NCI-H82 (cell line): Measurements from ENCODE around the gene PLA2G2A.
A peak's percentile ranks its signal among the peaks of the same experiment; 100 is the strongest.
"Not testable (repeated sequence)": the region's sequence is repeated elsewhere in the genome, so short reads cannot be mapped to it uniquely, and the experiment has no call there.

Experiments
- DNase-seq: peaks from one replicate; lab custom pipeline; 2025; lab: John Stamatoyannopoulos, UW

Gene PLA2G2A, protein sequence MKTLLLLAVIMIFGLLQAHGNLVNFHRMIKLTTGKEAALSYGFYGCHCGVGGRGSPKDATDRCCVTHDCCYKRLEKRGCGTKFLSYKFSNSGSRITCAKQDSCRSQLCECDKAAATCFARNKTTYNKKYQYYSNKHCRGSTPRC

DNA sequence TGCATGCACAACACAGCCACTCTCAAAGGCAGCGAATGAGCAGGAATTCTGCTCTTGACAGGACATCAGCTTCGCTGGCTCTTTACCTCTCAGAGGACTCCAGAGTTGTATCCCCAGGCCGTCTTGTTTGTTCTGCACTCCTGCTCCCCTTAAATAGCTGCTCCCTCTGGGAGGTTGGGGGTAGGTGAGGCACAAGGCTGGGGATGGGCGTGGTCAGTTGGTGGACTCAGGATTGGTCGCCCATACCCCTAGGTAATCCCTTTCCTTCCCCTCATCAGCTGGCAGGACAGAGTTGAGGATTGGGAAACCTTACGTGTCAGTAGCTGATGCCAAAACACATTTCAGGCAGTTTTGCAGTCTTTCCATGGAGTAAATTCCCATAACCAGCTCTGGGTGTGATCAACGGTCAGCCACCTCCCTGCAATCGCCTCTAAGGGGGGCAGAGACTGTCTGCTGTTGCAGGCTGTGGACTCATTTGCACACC is at the start of gene PLA2G2A:
PLA2G2A (minus strand) TSS at position 125 of the 484 bp plus-strand sequence. CDS start 845 bp downstream, outside the sequence.
- no peak for DNase-seq

DNA sequence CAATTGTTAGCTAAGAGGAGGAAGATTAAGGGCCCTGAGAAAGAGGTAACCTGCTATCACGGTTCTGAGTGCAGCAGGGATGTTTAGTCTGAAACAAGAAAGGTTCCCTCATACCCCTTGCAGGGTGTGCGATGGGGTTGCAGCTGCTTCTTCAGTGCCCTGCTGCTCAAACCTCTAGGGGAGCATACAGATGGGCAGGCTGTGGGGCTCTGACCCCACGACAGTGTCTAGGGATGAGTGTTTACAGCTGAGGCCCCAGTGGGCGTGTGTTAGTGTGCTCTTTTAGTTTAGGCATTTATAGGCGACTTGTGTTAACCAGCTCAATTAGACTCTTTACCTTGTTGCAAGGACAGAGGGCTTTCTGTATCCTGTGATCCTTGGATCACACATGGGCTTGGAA is 49.3 kb upstream of the PLA2G2A start:
- DNase-seq: no peak

DNA sequence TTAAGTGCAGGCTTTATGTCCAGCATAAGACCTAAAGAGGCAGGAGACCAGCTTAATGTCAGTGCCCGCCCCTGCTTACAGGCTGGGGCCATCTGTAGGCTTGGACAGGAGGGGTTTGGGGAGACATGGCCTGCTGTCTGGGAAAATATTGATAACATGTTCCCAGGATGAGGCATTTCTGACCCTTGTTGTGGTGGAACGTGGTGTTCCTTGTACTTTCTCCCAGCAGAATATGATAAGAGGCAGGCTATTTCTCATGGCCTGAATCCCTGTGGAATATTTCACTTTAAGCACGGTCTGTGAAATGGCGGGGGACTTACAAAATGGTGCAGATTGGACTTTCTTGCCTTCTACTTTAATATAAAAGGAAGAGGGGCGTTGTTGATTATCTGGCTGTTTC is 48.7 kb upstream of the PLA2G2A start:
- peak; percentile 34 for DNase-seq

DNA sequence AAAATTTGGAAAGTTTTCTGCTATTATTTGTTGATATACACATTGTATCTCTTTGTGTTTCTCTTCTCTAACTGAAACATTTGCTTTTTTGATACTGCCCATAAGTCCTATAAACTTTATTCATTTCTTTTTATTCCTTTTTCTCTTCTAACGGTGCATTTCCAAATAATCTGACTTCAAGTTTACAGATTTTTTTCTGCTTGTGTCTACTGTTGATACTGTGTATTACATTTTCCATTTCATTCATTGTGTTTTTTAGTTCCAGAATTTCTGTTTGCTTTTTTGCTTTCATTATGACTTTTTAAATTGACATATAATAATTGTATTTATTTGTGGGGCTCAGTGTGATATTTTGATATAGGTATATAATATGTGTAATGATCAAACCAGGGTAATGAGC is 38.3 kb upstream of the PLA2G2A start:
- DNase-seq: no peak

DNA sequence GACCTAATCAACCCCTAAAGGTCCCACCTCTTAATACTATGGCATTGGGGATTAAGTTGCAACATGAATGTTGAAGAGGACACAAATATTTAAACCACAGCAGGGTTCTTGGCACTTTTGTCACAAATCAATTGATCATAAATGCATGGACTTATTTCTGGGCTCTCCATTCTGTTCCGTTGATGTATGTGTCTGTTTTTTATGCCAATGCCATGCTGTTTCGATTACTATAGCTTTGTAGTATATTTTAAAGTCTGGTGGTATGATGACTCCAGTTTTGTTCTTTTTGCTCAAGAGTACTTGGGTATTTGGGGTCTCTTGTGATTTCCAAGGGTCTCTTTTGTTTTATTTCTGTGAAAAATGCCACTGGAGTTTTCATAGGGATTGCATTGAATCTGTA is 34.7 kb upstream of the PLA2G2A start:
- no peak for DNase-seq

DNA sequence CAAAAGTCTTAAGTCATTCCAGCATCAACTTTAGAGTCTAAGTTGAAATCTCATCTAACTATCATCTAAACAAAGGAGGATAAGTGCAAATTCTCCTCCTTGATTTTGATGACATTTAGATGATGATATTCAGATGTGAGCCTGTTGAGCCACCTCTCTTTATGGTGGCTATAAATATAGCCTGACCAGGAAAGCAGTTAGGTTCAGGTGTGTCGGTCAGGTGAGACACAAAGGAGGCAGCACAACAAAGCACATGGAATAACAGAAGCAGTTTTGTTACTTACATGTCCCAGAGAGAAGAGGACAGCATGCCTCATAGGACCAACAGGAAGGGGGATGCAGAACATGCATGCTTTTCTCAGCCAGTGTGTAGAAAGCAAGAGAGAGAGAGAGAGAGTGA is 30.6 kb upstream of the PLA2G2A start:
- no peak for DNase-seq

DNA sequence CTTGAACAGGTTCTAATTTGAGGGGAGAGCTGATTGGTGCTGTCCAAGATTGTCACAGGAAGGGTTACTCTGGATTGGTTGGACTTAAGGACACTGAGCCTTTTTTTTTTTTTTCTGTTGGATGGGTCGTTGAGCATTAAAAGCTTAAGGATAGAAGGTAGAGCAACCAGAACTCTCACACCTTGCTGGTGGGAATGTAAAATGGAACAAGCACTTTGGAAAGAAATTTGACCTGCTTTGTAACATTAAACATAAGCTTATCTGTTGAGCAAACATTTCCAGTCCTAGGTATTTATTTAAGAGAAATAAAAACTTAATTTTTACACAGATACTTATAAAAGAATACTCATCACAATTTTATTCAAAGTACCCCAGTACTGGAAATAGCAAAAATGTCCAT is 29.8 kb upstream of the PLA2G2A start:
- DNase-seq: no peak

DNA sequence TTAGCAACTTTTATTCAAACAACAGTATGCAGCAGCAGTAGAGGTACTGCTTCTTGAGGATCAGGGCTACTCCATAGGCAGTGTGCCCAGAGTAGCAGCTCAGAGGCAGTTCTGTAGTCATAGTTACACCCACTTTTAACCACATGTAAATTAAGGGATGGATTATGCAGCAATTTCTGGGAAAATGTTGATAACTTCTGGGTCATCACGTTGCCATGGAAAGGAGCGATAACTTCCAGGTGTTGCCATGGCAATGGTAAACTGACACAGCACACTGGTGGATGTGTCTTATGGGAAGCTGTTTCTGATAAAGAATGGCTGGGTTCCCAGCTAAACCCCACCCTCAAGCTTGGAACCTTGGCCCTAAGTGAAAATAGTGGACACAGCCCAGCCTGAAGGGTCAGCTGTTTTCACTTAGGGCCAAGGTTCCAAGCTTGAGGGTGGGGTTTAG is 29.0 kb upstream of the PLA2G2A start:
- DNase-seq: no peak

DNA sequence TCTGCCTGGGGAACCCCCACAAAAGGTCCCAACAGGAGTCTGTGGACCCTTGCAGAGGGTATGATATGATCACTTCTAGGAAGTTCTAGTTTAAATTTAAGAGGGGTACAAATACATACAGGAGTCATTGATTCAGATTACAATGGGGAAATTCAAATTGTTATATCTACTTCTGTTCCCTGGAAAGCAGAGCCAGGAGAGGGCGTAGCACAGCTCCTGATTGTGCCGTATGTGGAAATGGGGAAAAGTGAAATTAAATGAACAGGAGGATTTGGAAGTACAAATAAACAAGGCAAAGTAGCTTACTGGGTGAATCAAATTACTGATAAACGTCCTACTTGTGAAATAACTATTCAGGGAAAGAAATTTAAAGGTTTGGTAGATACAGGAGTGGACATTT is 19.4 kb upstream of the PLA2G2A start:
- DNase-seq: not testable (repeated sequence)

DNA sequence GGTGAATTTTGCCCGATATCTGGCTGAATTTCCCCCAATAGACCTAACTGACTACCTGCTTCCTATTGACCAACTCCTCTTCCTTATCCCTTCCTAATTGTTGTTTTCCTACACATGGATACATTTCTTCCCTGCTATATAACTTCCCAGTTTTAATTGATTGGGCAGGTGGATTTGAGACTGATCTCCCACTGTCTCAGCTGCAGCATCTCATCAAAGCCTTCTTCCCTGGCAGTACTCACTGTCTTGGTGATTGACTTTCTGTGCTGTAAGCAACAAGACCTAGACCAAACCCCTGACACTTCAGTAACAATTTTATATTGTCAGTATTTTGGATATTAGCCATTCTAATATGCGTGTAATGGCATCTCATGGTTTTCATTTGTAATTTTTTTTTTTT is 11.3 kb upstream of the PLA2G2A start:
- no peak for DNase-seq

DNA sequence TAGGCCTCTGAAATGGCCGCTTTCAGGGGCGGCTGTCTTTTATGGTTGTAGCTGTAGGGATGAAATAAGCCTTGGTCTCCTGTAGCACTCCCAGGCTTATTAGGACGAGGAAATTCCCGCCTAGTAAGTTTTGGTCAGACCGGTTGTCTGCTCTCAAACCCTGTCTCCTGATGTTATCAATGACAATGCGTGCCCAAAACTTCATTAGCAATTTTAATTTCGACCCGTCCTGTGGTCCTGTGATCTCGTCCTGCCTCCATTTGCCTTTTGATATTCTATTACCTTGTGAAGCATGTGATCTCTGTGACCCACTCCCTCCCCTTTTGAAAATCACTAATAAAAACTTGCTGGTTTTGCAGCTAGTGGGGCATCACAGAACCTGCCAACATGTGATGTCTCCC is 10.8 kb upstream of the PLA2G2A start:
- DNase-seq: not testable (repeated sequence)

DNA sequence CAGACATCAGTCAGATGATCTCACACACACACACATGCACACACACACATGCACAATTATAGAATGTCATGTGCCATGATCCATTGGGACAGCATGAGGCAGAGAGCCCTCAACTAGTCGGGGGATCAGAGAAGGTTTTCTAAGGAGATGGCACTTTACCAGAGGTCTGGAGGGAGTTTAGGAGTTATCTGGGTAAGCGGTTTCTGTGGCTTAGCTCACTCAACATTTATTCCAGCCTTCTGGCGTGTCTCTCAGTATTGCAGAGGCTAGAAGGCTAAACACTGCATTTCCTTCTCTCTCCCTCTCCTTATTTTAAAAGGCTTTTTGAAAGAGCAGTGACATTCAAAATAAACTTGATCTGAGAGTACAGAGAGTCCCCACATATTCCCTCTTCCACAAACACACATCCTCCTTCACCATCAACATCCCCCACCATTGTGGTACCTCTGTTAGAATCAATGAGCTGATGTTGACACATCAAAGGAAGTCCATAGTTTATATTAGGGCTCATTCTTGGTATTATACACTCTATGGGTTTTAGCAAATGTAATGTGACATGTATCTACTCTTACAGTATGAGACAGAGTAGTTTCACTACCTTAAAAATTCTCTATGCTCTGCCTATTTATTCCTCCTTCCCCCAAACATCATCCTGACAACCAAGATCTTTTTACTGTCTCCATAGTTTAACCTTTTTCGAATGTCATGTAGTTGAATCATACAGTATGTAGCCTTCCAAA is 9.0 kb upstream of the PLA2G2A start:
- DNase-seq: no peak

DNA sequence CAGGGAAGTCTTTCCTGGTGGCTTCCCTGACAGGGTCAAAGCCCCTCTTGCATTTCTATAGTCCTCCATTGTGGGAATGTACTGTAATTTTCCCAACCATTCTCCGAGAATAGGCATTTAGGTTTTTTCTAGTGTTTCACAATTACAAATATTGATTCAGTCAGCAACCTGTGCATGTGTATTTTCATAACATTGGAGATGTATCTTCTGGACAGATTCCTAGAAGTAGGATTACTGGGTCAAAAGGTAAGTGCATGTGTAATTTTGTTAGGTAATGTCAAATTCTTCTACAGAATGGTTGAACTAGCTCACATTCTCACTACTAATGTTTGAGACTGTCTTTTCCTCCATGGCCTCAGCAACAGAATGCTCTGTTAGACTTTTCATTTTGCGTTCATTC is 8.3 kb upstream of the PLA2G2A start:
- no peak for DNase-seq

DNA sequence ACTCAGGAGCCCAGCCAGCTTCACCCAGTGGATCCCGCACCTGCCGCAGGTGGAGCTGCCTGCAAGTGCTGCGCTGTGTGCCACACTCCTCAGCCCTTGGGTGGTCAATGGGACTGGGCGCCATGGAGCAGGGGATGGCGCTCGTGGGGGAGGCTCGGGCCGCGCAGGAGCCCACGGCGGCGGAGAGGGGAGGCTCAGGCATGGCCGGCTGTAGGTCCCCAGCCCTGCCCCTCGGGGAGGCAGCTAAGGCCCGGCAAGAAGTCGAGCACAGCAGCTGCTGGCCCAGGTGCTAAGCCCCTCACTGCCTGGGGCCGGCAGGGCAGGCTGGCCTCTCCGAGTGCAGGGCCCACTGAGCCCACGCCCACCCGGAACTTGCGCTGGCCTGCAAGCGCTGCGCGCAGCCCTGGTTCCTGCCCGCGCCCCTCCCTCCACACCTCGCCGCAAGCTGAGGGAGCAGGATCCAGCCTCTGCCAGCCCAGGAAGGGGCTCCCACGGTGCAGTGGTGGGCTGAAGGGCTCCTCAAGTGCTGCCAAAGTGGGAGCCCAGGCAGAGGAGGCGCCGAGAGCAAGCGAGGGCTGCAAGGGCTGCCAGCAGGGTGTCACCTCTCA is 5.1 kb upstream of the PLA2G2A start:
- DNase-seq: not testable (repeated sequence)

DNA sequence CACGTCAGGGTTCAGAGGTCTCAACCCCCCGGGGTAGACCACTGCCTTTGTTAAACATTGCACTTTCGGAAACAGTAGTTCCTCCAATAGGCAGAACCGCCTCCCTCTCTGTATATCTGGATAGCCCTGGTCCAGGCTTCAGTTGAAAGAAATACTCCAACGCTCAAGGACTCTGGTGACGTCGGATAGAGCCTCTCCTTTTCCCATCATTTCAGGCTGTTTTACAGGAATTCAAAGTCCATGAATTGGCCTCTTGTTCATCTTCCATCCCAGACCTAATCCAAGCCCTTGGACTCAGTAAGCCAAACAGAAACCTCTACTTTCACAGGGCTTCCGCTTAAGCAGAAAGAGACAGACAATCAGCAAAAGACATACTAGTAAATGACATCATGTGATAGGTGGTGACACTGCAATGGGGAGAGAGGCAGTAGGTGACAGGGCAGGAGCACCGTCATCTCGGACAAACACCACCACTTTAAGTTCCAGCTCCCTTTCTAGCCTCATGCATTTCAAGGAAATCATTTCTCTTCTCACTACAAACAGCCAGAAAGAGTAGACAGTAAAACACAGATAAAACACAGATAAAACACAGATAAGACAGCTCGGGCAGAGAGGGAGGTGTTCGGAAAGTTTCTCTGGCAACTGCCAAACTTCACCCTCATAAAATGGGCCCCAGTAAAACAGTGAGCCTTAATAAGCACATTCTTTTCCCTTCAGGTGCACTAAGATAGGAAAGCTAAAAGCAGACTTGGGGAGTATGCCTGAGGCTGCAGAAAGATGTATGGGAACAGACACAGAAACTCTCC is 2.3 kb upstream of the PLA2G2A start:
- no peak for DNase-seq

DNA sequence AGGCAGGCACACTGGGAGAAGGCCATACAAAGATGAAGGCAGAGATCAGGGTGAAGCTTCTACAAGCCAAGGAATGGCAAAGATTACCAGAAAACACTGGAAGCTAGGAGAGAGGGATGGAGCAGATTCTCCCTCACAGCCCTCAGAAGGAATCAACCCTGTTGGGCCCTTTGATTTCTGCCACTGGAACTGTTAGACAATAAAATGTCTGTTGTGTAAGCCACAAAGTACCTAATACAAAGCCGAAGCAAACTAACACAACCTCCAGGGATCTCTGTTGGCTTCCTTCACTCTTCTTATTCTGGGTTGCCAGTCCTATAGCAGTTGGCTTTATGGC is 1.7 kb upstream of the PLA2G2A start:
- DNase-seq: no peak

DNA sequence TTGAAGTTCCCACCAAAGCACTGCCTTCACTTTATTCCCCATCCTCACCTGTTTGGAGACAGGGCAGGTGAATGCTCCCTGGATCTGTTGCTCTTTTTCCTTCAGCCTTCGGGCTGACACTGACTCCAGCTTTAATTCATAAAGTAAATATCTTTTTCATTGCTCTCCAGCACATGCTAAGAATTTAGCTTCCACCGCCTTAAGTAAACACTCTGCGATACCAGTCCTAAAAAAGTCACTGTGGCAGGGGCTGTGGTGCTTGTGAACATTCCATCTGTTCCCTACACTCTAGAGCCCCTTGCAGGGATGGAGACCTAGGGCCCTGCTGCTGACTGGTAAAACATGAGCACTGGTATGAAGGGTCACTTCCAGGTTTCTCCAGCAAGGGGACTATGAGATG is 896 bp upstream of the PLA2G2A start:
- no peak for DNase-seq

DNA sequence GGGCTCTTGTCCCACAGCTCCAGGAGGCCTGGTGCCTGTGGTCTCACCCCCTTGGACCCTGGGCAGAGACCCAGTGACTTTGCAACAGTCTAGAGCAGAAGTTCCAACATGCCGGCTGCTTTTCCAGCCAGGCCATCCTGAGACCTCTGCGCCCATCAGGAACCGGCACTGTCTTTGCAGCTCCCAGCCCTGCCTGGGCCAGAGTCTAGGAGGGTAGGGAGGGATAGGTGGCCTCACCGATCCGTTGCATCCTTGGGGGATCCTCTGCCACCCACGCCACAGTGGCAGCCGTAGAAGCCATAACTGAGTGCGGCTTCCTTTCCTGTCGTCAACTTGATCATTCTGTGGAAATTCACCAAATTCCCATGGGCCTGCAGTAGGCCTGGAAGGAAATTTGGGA is 1.3 kb downstream of the PLA2G2A start:
- DNase-seq: no peak

DNA sequence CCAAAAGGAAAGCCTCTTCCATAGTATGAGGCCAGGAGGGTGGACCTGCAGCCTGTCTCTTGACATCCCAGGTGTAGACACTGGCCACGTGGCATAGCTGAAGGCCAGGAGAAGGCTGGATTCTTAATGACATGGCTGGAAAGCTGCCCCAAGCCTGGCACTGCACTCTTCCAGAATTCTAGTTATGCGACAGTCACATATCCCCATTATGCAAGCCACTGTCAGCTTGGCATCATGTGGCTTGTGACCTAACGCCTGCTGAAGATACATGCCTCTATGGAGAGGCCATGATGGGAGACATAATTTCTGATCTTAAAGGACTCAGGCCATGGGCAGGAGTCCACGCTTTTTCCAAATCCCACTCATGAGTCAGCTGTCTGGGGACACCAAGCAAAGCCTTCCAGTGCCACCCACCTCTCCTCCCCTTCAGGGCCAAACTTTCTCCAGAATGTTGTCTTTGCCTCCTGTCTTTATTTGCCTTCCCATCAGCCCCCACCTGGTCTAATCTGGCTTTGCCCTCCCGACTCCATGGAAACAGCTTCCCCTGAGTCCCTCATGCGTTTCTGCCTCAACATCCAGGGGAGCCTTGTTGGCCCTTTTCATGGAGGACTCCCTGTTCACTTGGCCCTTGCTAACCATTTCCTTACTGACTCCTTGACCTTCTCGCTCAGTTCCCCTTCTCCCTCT is 3.0 kb downstream of the PLA2G2A start:
- DNase-seq: no peak

DNA sequence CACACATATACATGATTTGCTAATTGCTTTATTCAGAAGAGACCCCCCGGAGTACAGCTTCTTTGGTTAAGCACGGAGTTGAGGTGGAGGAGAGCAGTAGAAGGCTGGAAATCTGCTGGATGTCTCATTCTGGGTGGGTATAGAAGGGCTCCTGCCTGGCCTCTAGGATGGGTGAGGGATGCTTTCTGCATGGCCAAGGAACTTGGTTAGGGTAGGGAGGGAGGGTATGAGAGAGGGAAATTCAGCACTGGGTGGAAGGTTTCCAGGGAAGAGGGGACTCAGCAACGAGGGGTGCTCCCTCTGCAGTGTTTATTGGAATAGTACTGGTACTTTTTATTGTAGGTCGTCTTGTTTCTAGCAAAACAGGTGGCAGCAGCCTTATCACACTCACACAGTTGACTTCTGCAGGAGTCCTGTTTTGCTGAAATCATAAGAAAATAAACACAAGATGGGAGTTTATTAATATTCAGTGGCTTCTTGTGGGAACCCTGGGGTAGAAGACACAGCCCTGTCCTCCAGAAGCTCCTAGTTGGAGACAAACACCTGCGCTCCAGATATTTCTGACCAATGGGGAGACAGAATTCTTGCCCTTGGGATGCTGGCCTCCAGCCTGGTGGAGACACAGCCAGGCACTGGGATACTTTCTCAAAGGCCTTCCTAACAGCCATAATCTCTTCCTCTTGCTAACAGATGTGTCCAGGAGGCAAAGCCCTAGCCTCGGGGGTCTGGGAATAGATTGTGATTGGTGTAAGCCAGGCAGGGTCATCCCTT is 3.8 kb downstream of the PLA2G2A start:
- peak; percentile 29 for DNase-seq

DNA sequence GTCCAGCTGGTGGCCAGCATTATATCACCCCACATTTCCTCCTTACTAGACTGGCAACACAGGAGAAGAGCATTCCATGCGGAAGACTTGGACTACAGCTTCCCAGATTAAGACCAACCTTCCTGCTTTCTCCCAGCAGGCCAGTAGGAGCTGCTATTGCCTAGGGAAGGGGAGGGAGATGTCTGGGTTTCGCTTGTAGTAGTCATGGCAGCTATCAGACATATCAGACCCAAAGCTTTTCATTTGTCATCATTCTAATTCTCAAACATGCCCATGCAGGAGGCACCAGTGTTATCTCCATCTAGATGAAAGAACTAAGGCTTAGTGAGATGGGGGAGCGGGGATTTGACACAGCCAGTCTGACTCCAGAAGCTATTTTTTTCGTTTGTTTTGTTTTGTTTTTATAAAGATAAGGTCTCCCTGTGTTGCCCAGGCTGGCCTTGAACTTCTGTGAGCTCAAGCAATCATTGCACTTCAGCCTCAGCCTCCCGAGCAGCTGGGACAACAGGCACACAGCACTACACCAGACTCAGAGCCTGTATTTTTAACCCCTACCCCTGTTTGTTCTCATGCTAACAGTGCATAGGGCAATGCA is 4.5 kb downstream of the PLA2G2A start:
- peak; percentile 82 for DNase-seq
